ENCODE results near the gene ACVRL1.
"Not testable (repeated sequence)": the region's sequence is repeated elsewhere in the genome, so short reads cannot be mapped to it uniquely, and the experiment has no call there.

The ACVRL1 gene

DNA sequence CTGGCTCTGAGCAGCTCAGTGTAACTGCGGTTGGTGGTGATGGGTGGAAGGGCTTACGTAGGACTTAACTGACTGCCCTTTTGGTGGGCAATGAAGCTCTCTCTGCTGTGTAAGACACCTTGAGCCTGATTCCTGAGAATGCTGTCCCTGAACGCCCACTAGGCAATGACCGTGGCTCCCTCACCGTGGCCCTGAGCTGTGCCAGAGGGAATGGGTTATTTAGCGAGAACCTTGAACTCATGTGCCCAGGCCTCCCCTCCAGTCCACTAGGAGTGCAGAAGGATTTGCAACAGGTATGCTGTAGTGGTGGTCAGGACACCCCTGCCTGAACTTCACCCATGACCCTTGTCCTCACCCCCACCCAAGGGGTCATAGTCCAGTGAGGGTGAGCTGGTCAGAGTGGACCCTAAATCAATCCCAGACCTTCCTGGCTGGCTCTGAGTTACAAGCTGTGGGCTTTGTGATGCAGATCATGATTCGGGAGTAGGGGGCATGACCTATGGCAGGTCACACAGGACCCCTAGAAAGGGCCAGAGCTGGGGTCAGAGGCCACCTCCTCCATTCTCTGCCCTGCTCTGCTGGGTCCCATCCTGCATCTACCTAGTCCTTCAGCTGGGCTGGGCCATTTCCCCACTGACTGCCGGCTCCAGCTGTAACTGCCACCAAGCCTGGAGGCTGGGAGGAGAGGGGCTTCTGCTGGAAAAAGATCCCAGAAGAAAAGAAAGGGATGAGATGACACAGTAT lies 33.9 kb upstream of the ACVRL1 start:
- DNase-seq (ENCODE audit: low read depth in 3 of 3, low spot score in 1 of 3): no peak

GRCh38 chr12:51874000-51874399 lies 33.3 kb upstream of the ACVRL1 start:
- no peak for DNase-seq (ENCODE audit: low read depth in 3 of 3, low spot score in 1 of 3)

GRCh38 chr12:51874486-51874885 lies 32.8 kb upstream of the ACVRL1 start:
- no peak for DNase-seq (ENCODE audit: low read depth in 3 of 3, low spot score in 1 of 3)

GRCh38 chr12:51879102-51879501 lies 28.2 kb upstream of the ACVRL1 start:
- DNase-seq (ENCODE audit: low read depth in 3 of 3, low spot score in 1 of 3): no peak

GRCh38 chr12:51883295-51883694 lies 24.0 kb upstream of the ACVRL1 start:
- DNase-seq (ENCODE audit: low read depth in 3 of 3, low spot score in 1 of 3): no peak

DNA sequence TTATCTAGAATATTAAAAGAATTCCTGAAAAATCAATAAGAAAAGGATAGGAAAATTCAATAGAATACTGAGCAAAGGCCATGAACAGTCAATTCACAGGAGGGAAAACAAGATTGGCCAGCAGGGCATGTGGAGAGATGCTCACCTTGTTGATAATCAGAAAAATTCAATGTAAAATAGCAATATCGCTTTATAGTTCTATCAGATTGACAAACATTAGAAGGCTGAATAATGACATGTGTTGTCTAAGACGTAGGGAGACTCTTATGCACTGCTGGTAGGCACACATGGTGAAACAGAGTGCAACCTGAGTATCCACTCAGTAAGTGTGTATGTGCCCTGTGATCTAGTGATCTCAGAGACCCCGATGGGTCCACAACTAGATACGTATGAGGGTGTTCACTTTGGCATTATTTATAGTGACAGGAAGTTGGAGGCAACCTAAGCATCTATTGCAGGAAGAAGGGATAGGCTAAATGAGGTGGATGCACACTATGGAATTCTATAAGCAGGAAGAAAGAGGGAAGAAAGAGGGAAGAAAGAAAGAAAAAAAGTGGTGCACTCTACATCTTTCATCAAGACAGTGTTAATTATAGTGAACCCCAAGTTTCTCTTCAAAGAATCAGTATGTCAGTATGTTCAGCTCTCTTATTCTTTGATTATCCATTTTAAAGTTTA lies 23.2 kb upstream of the ACVRL1 start:
- no peak for DNase-seq (ENCODE audit: low read depth in 3 of 3, low spot score in 1 of 3)

DNA sequence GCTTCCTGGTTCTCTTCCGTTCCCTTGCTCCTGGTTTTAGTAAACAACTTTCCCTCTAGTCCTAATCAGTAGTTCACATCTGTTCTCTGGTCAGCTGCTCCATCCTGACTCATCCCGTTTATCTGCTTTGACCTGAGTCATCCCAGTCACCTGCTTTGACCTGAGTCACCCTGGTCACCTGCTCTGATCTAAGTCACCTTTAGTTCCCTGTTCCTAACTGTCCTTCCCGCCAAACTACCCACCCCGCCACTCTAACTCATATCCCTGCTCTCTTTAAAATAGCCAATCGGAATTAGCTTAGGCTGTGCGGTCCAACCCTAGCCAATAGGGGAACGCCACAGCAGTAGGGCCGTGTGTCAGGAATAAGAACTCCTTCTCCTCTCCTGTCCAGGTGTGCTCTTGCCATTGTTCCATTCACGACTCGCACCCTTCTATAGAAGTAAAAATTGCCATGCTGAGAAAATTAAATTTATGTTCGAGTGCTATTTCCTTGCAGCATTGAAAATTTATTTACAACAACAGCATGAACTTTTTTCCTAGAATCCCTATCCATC lies 22.6 kb upstream of the ACVRL1 start:
- DNase-seq (ENCODE audit: low read depth in 3 of 3, low spot score in 1 of 3): no peak

- DNase-seq (ENCODE audit: low read depth in 3 of 3, low spot score in 1 of 3): not testable (repeated sequence)
Observed at GRCh38 chr12:51885294-51886020, 21.8 kb upstream of the ACVRL1 start.

- DNase-seq (ENCODE audit: low read depth in 3 of 3, low spot score in 1 of 3): peak in 1 of 3 donors; percentile 8
Observed at GRCh38 chr12:51886021-51886710, 21.1 kb upstream of the ACVRL1 start.

DNA sequence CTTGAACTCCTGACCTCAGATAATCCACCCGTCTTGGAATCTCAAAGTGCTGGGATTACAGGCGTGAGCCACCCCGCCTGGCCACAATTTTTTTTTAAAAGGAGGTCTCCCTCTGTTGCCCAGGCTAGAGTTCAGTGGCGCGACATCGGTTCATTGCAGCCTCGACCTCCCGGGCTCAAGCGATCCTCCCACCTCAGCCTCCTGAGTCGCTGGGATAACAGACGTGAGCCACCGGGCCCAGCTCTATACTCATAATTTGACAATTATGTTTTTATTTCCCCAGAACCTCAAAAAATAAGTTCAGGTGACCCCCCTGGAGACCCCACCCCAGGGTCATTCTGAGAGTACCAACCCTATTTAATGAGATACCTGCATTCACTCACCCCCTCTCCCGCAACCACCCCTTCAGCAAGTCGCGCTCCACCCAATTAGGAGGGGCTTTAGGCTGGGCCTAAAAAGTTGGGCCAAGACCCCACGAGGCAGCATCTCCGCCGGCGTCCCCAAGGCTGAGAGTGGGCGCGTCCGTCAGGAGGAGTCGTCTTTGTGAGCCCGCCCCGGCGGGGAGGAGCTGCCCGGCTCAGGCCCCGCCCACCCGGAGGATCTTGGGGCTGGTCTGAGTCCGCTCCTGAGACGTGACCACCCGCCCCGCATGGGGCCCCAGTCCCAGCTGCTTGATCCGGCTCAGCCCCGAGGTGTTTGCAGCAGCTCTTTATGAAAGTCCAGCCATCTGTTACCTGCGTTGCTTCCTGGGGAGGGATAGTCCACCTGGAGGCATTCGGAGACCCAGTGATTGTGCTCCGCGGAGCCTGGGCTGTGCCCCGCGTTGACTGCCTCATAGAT lies 19.6 kb upstream of the ACVRL1 start, which contains the start of gene ANKRD33:
Gene ANKRD33 (plus strand): TSS at position 628 of the 840 bp plus-strand sequence. CDS start 84 bp downstream, at position 712.
- no peak for DNase-seq (ENCODE audit: low read depth in 3 of 3, low spot score in 1 of 3)

DNA sequence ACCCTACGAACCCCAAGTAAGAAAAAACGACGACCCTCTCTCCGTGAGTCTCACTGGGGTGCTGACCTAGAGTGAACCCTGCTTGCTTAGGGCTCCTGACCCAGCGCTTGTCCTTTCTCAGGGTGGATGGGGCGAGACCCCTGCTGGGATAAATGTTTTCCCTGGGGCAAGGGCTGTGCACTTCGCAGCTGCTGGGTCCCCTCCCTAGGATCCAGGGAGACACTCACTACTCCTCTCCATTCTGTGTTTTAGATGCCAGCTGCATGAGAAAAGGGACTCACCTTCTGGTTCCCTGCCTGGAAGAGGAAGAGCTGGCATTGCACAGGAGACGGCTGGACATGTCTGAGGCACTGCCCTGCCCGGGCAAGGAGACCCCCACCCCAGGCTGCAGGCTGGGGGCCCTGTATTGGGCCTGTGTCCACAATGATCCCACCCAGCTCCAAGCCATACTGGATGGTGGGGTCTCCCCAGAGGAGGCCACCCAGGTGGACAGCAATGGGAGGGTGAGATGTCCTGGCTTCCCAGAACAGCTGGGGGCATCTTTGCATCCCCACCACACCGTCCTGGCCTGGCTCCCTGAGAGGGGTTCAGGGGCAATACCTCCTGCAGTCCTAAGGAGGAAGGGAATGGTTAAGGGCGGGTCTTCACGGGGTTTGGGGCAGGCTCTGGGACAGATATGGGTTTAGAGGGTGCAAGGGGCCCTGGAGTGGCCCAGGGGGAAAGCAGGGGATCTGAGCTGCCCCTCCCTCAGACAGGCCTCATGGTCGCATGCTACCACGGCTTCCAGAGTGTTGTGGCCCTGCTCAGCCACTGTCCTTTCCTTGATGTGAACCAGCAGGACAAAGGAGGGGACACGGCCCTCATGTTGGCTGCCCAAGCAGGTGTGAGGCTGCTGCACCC lies 18.7 kb upstream of the ACVRL1 start:
- DNase-seq (ENCODE audit: low read depth in 3 of 3, low spot score in 1 of 3): no peak

DNA sequence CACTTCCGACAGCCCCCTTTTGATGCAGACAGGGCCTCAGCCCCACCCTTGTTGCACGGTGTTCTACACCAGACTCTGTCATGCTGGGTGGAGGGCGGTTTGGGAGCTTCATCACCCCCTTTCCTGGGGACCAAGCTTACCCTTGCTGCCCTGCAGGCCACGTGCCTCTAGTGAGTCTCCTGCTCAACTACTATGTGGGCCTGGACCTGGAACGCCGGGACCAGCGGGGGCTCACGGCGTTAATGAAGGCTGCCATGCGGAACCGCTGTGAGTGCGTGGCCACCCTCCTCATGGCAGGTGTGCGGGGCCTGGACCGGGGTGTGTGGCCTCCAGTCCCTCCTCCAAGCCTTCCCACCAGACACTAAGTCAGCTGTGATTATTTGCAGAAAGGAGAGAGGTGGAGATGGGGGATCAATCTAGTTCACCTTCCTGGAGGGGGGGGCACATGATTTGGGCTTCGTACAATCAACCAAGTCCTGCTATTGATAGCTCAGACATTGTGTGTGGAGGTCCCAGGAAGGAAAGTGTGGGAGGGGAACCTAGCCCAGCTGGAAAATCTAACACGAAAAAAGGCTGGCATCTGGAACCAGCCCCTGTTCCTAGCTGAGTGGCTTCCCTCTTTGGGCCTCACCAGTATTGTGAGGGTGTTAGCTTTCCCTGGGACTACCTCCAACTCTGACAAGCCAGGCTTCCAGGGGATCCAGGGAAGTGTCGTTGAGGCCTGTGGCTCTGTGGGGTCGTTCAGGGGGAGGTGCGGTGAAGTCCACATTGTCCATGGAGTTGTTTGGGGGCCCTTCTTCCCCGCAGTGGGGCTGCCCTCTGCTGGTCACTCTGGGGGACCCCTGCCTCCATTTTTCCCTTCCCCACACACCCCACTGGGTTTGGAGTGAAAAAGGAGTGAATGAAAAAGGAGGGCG lies 17.8 kb upstream of the ACVRL1 start:
- DNase-seq (ENCODE audit: low read depth in 3 of 3, low spot score in 1 of 3): no peak

- no peak for DNase-seq (ENCODE audit: low read depth in 3 of 3, low spot score in 1 of 3)
Observed at GRCh38 chr12:51890133-51890464, 17.2 kb upstream of the ACVRL1 start.

DNA sequence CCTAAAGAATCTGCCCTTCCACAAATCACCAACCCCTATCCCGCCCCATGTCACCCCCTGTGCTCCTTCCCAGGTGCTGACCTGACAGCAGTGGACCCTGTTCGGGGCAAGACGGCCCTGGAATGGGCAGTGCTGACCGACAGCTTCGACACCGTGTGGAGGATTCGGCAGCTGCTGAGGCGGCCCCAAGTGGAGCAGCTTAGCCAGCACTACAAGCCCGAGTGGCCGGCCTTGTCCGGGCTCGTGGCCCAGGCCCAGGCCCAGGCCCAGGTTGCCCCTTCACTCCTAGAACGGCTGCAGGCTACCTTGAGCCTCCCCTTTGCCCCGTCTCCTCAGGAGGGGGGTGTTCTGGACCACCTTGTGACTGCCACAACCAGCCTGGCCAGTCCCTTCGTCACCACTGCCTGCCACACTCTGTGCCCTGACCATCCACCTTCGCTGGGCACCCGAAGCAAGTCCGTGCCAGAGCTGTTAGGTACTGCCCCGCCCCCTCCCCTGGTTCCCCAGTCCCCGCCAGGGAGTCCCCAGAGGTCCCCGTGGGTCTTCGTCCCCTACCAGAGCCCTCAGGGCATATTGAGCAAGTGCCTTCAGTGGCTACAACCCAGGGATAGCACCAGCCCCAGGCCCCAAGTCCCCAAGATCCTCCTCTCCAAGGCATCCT lies 16.7 kb upstream of the ACVRL1 start:
- no peak for DNase-seq (ENCODE audit: low read depth in 3 of 3, low spot score in 1 of 3)

DNA sequence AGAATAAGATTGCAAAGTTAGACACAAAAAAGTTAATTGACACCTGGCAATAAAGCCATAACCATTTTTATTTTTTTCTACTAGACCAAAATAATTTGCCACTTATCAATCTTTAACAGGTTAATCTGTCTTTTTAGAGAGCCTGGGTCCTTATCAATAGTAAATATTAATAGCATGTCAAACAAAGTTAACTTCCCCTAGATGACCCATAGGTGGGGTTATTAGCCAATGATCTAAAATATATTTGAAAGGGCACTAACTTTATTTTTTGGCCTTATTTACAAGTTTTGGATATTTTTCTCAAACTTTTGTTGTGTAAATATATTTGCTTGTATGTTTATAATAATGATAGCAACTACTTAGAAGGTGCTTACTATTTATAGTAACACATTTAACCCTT lies 15.5 kb upstream of the ACVRL1 start:
- no peak for DNase-seq (ENCODE audit: low read depth in 3 of 3, low spot score in 1 of 3)

GRCh38 chr12:51893786-51894185 lies 13.5 kb upstream of the ACVRL1 start:
- DNase-seq (ENCODE audit: low read depth in 3 of 3, low spot score in 1 of 3): no peak

GRCh38 chr12:51895378-51896135 lies 11.7 kb upstream of the ACVRL1 start:
- DNase-seq (ENCODE audit: low read depth in 3 of 3, low spot score in 1 of 3): no peak

Data from stimulated activated CD4-positive, alpha-beta T cell treated with anti-CD3 and anti-CD28 coated beads, TNF-alpha, amount 100 ng/mL, for 1 hour (primary cell).